Left ventricle myocardium inferior (tissue), 1 donor: ENCODE results near the gene PAX5. TPM values are rescaled to one million over a fixed set of nuclear protein-coding genes. Genes with fewer than 3 reads are reported as not detected.

Experiments used
- DNase-seq: peaks from one replicate; pipeline ENCODE4 v3.0.0-alpha.2; 2020
- H3K27ac ChIP-seq: fragments of 200-600 bp; replicated peaks from 2 replicates; pipeline ENCODE4 v1.8.0; 2021
- H3K27me3 ChIP-seq: fragments of 200-600 bp; 2 replicates; pipeline ENCODE4 v1.8.0; 2021; ENCODE audit warnings: low read depth
- H3K36me3 ChIP-seq: fragments of 200-600 bp; 2 replicates; pipeline ENCODE4 v1.8.0; 2021
- H3K4me1 ChIP-seq: fragments of 200-600 bp; 2 replicates; pipeline ENCODE4 v1.8.0; 2021
- H3K4me3 ChIP-seq: fragments of 200-600 bp; 2 replicates; pipeline ENCODE4 v1.8.0; 2021; ENCODE audit warnings: mild to moderate bottlenecking, moderate library complexity
- H3K9me3 ChIP-seq: fragments of 200-600 bp; replicated peaks from 2 replicates; pipeline ENCODE4 v1.8.0; 2021
- CTCF ChIP-seq: fragments of 200-600 bp; IDR thresholded peaks from 2 replicates; pipeline ENCODE4 v1.8.0; 2021; ENCODE audit warnings: antibody characterized with exemption, mild to moderate bottlenecking, borderline replicate concordance
- intact Hi-C: fragments of 100-400 bp; cut with micrococcal nuclease; formaldehyde crosslinking; loops from one replicate; pipeline ENCODE4 v1.11.0; 2022
- total RNA-seq: library from RNA; stranded (reverse); fragmentation: NEBNext Ultra II Directional; extraction: Animal tissue kit (Norgen Biotek cat#: 25700); gene quantifications from one replicate; pipeline ENCODE4 v1.2.1, GENCODE V29; 2021
- donor health status: DM: no; HTN: yes; CAD: no; lungs with severe emphysema.

Gene PAX5
- total RNA-seq, 1 donor from 2014 or later, result not detected

- no peak for DNase-seq
- H3K36me3 ChIP-seq, result no peaks in the 10 kb centered on the region
- H3K9me3 ChIP-seq, result no peaks in the 10 kb centered on the region
- no peak overlapping the region for H3K27ac ChIP-seq
- intact Hi-C loops, result loop anchor here (10.0 kb wide), 1 partner anchor 402 kb away; no protein-coding TSS in a partner anchor
- H3K4me3 ChIP-seq, result no peak overlapping the region
- H3K27me3 ChIP-seq, result peaks cover 99% of the 10 kb centered on the region
- TF ChIP-seq CTCF, result peak; percentile 73
- no peaks in the 10 kb centered on the region for H3K4me1 ChIP-seq
These were observed 171.6 kb downstream of the PAX5 start for GRCh38 chr9:36862206-36863145.

GRCh38 chr9:36861528-36862205 lies 172.4 kb downstream of the PAX5 start:
- Histone ChIP-seq H3K4me1 (no peaks in the 10 kb centered on the region), H3K4me3 (no peak overlapping the region), H3K9me3 (no peaks in the 10 kb centered on the region), H3K27me3 (peaks cover 99% of the 10 kb centered on the region), H3K27ac (no peak overlapping the region), H3K36me3 (no peaks in the 10 kb centered on the region)
- intact Hi-C loops, result loop anchor here (10.0 kb wide), 1 partner anchor 403 kb away; no protein-coding TSS in a partner anchor
- DNase-seq, result no peak
- TF ChIP-seq CTCF, result no peak

GRCh38 chr9:36858805-36859375 lies 175.2 kb downstream of the PAX5 start:
- Histone ChIP-seq H3K4me1 (no peaks in the 10 kb centered on the region), H3K27ac (no peak overlapping the region), H3K9me3 (no peaks in the 10 kb centered on the region), H3K27me3 (peaks cover 99% of the 10 kb centered on the region), H3K4me3 (no peak overlapping the region), H3K36me3 (no peaks in the 10 kb centered on the region)
- intact Hi-C loops, result no loop called here
- DNase-seq, result no peak
- no peak for TF ChIP-seq CTCF

GRCh38 chr9:36855448-36856315 lies 178.4 kb downstream of the PAX5 start:
- no peak for DNase-seq
- peak; percentile 28 for TF ChIP-seq CTCF
- intact Hi-C loops, result no loop called here
- no peak overlapping the region for H3K4me3 ChIP-seq
- no peaks in the 10 kb centered on the region for H3K4me1 ChIP-seq
- no peaks in the 10 kb centered on the region for H3K9me3 ChIP-seq
- peaks cover 94% of the 10 kb centered on the region for H3K27me3 ChIP-seq
- no peaks in the 10 kb centered on the region for H3K36me3 ChIP-seq
- H3K27ac ChIP-seq, result no peak overlapping the region

GRCh38 chr9:36854751-36855150 lies 179.3 kb downstream of the PAX5 start:
- Histone ChIP-seq H3K27ac (no peak overlapping the region), H3K4me1 (no peaks in the 10 kb centered on the region), H3K4me3 (no peak overlapping the region), H3K27me3 (peaks cover 93% of the 10 kb centered on the region), H3K9me3 (no peaks in the 10 kb centered on the region), H3K36me3 (no peaks in the 10 kb centered on the region)
- intact Hi-C loops, result no loop called here
- no peak for TF ChIP-seq CTCF
- no peak for DNase-seq
